ENCODE data around the gene D2HGDH.
"Not testable (repeated sequence)": the region's sequence is repeated elsewhere in the genome, so short reads cannot be mapped to it uniquely, and the experiment has no call there.

D2HGDH gene

DNA sequence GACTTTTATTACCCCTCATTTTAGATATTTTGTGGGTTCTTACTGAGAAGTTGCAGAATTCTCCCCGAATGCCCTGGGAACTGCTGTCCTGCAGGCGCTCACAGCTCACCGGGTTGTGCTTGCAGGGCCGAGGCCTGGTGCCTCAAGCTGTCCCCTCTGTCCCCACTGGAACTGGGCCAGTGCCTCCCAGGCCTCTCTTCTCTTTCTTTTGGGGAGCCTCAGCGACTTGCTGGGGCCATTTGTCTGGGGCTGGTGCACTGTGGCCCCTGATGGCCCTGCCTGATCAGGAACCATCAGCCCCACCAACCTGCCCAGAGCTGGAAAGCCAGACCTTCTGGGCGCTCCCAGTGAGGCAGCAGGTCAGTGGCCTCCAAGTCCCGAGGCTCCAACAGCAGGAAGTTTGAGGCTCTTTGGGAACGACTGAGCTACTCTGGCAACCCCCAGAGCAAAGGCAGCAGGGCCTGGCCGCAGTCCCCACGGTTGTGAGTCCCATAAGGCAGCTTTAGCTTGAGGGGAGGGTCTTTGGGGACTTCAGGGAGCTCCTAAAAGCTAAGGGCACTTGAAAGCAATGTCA lies 59.9 kb downstream of the D2HGDH start:
- no peak for DNase-seq (ENCODE audit: low spot score)

DNA sequence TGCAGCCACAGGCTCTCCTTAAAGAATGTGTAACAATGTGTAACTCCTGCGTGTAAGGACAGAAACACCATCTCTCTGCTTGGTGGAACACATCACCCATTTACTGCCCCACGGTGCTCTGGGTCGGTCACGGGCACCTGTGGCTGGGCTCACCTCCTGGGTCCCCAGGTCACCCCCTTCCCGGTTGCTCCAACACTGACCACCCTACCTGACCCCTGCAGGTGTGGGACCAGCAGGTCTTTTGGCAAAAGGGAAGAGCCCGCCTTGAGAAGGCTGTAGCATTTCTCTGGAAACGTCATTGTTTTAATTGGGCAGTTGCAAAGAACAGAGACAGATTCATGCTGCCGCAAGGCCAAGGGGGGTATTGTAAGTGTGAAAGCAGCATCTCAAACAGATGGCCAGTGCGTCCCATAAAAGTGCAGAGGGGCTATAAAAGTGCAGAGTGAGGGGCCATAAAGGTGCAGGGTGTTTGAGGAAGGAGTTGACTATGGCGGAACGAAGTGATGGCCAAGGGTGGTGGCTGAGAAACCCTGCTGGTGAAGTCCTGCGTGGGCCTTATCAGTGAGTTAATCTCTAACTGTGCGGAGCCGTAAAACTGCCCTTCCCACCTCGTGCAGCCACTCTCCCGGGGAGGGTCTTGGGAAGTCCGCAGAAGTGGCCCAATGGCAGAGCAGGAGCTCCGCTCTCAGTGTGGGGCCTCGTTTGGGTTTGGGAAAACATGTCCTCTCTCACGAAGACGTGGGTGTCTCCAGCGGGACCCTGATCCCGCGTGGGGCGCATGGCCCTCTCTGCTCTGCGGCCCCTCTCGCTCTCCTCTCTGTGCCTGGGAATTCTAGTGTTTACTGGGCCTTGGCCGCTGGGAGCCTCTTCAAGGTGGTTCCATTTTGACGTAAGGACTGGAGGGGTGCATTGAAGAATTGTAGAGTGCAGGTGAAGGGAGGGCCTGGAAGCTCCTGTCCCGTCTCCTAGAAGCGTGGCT lies 60.9 kb downstream of the D2HGDH start:
- no peak for DNase-seq (ENCODE audit: low spot score)

GRCh38 chr2:241796209-241796608 lies 61.8 kb downstream of the D2HGDH start:
- DNase-seq (ENCODE audit: low spot score), result no peak

GRCh38 chr2:241796610-241797138 lies 62.2 kb downstream of the D2HGDH start:
- DNase-seq (ENCODE audit: low spot score), result peak; percentile 11

GRCh38 chr2:241797441-241798080 lies 63.1 kb downstream of the D2HGDH start:
- DNase-seq (ENCODE audit: low spot score), result peak; percentile 7

DNA sequence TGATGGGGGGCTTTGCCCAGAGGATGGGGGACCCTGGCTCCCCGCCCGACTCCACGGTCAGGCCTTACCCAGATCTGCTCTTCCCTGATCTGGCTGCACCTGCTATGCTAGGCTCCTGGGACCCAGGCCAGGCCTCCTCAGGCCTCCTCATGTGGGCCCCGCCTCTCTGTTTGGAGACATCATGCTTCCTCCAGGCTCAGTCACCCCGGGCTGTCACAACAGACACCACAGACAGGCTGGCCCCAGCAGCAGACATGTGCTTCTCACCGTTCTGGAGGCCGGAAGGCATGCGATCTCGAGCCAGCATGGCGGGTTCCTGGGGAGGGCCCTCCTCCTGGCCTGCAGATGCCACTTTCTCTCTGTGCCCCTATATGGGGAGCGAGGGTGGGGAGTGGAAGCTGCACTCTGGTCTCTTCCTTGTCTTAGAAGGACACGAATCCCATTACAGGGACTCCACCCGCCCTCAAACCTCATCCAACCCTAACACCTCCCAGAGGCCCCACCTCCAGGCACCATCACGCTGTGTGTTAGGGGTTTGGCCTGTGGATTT lies 63.7 kb downstream of the D2HGDH start:
- peak; percentile 18 for DNase-seq (ENCODE audit: low spot score)

DNA sequence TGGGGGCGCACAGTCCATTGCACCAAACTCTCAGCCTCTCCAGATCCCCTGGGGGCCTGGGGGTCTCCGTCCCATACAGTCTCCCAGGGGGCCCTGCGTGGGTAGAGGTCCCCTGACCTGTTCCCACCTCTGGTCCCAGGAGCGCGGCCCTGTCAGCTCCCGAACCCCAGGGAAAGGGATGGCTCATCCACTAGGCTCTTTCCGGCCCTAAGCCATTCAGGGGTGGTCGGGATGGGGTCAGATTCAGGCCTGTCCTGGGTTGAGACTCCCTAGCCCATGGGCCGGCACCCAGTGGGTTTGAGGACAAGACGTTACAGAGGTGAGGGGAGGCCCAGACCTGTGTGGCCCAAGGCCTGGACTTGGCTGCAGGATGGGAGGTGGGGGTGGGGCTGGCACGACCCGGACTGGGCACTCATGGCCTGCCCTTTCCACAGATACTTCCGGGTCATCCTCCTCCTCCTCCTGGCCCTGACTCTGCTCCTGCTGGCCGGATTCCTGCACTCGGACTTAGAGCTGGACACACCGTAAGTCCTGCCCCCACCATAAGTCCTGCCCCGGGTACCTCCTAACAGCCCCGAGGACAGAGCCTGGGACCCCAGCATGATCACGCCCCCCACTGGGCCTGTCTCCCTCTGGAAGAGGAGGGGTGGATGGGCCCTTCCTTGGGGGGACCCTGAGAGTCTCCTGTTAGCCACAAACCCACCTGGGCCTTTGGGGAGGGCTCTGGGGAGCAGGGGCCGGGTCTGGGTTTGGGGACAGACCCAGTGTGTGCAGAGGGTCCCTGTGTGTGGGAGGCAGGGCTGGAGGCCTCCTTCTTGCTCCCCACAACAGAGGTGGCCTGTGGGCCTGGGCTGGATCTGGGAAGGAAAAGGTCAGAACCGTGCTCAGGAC lies 64.4 kb downstream of the D2HGDH start:
- DNase-seq (ENCODE audit: low spot score), result no peak

GRCh38 chr2:241799522-241800197 lies 65.2 kb downstream of the D2HGDH start:
- DNase-seq (ENCODE audit: low spot score), result peak; percentile 5

GRCh38 chr2:241800198-241800903 lies 65.9 kb downstream of the D2HGDH start:
- DNase-seq (ENCODE audit: low spot score), result not testable (repeated sequence)

DNA sequence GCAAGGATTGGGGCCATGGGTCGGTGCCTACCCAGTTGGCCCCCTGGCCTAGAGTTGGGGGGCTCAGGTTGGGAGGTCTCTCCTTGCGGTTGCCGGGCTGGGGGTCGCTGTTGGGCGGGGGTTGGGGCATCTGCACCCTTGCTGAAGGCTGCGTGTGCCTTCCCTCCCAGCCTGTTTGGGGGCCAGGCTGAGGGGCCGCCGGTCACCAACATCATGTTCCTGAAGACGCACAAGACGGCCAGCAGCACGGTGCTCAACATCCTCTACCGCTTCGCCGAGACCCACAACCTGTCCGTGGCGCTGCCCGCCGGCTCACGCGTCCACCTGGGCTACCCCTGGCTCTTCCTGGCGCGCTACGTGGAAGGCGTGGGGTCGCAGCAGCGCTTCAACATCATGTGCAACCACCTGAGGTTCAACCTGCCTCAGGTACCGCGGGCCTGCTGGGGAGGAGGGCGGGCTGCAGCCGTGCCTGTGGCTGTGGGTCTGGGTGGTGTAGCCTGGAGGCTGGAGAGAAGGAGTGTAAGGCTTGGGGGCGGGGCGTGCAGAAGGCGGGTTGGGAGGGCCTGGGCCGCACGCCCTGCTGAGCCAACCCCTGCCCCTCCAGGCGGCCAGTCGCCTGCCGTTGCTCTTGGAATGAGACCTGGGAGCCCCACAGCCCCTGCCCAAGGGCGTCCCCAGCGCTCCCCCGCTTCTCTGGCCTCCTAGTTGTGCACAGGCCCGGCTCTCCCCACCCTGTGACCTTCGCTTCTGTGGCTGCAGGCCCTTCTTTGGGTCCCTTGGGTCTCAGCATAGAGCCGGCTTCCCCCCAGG lies 67.4 kb downstream of the D2HGDH start:
- peak; percentile 75 for DNase-seq (ENCODE audit: low spot score)

DNA sequence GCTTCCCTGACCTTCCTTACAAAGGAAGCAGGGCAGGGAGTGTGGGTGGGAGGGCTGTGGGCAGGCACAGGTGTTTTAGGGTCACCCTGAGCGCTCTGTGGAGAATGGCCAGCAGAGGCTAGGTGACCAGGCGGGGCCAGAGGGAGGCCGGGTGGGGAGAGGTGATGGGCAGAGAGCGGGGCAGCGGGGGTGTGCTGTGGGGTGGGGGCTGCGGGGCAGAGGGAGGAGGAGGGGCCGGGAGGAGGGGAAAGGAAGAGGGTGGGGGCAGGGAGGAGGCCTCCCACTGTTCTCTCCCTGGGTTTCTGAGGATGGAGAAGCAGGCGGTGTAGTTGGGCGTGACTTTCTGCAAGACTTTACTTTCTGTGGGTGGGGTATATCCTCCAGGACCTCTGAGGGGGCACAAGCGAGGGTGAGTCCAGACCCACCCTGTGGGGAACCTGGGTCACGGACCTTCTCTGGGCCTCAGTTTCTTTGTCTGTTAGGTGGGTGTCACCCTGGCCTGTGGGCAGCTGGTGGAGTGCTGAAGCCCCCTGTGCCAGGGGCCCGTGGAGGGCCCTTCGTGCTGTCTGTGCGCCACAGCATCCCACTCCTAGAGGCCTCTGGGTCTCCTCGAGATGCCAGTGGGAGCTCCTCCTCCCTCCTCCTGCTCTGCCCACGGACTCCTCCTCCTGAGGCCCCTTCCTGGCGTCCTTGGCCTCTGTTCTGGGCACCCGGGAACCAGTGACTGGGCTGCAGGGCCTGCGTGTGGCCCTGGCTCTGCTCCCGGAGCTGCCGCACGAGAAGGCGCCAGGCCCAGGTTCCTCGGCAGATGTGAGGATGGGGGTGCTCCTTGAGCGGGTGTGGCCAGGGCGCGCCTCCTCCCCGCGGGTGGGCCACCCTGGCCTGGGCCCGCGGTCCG lies 68.2 kb downstream of the D2HGDH start:
- no peak for DNase-seq (ENCODE audit: low spot score)

DNA sequence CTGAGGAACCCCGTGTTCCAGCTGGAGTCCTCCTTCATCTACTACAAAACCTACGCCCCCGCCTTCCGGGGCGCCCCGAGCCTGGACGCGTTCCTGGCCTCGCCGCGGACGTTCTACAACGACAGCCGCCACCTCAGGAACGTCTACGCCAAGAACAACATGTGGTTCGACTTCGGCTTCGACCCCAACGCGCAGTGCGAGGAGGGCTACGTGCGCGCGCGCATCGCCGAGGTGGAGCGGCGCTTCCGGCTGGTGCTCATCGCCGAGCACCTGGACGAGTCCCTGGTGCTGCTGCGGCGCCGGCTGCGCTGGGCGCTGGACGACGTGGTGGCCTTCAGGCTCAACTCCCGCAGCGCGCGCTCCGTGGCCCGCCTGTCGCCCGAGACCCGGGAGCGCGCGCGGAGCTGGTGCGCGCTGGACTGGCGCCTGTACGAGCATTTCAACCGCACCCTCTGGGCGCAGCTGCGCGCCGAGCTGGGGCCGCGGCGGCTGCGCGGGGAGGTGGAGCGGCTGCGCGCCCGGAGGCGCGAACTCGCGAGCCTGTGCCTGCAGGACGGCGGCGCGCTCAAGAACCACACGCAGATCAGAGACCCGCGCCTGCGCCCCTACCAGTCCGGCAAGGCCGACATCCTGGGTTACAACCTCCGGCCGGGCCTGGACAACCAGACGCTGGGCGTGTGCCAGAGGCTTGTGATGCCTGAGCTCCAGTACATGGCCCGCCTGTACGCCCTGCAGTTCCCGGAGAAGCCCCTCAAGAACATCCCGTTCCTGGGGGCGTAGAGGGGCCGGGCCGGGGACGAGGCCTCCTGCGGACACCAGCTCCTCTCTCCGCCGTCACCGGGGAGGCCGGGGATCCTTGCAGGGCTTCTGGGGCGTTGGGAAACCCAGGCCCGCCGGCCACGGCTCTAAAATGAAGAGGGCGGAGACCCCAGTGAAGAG lies 69.2 kb downstream of the D2HGDH start:
- peak; percentile 70 for DNase-seq (ENCODE audit: low spot score)

DNA sequence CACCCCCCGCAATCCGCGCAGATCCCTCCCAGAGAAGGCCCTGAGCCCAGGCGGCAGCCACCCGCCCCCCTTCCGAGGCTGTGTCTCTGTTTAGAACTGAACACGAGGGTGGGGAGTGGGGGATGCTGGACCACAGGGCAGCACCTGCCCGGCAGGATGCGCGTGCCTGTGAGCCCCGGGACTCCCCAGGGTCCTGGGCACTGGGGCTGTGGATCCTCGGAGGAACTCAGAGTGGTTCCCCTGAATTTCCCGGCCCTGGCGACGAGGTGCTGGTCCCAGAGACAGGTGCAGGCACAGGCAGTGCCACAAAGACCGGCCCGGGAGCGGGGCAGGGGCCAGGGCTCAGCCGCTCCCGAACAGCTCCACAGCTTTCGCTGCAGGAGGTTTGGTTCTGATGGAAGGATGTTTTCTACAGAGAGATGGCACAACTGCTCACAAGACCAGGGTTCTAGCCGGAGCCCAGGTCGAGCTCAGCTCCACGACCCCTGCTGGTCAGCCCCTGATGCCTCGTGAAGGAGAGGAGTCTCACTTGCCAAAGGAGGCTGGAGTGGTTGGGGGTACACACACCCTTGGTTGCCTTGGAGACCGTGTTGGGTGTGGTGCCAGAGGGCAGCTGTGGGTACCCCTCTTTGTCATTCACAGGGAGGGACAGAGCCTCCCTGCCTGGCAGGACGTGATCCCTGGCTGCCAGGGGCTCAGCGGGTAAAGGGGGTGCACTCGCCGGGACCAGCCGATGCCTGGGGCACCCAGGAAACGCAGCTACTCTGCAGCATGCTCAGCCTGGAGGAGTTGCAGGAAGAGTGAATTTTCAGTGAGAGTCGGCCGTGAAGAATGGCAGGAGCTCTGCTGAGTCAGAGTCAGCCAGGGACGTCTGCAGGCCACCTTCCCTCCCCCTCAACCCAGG lies 70.1 kb downstream of the D2HGDH start:
- DNase-seq (ENCODE audit: low spot score), result peak; percentile 26

DNA sequence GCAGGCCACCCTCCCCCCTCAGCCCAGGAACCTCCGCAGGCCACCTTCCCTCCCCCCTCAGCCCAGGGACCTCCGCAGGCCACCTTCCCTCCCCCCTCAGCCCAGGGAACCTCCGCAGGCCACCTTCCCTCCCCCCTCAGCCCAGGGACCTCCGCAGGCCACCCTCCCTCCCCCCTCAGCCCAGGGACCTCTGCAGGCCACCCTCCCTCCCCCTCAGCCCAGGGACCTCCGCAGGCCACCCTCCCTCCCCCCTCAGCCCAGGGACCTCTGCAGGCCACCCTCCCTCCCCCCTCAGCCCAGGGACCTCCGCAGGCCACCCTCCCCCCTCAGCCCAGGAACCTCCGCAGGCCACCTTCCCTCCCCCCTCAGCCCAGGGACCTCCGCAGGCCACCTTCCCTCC lies 71.8 kb downstream of the D2HGDH start:
- not testable (repeated sequence) for DNase-seq (ENCODE audit: low spot score)

GRCh38 chr2:241808051-241808720 lies 73.8 kb downstream of the D2HGDH start:
- DNase-seq (ENCODE audit: low spot score), result peak; percentile 41
